Tongue (tissue), 2 donors: Measurements from ENCODE around the gene ITGA11. TPM values are rescaled to one million over a fixed set of nuclear protein-coding genes. Genes with fewer than 3 reads are reported as not detected.

ENCODE experiments used
- DNase-seq: peaks from one replicate; pipeline ENCODE4 v3.0.0-alpha.2; 2015
- total RNA-seq: library from RNA; depleted of rRNA; stranded (reverse); fragments of >200 nt; gene quantifications from one replicate; pipeline ENCODE4 v1.2.3, GENCODE V29; 2014

The ITGA11 gene
- total RNA-seq, 1 donor from 2014 or later, result 6.3 TPM

- DNase-seq, result no peak
These were observed 79.4 kb downstream of the ITGA11 start for GRCh38 chr15:68352401-68353062.

- DNase-seq, result no peak
These were observed 82.8 kb downstream of the ITGA11 start for GRCh38 chr15:68349151-68349550.

DNA sequence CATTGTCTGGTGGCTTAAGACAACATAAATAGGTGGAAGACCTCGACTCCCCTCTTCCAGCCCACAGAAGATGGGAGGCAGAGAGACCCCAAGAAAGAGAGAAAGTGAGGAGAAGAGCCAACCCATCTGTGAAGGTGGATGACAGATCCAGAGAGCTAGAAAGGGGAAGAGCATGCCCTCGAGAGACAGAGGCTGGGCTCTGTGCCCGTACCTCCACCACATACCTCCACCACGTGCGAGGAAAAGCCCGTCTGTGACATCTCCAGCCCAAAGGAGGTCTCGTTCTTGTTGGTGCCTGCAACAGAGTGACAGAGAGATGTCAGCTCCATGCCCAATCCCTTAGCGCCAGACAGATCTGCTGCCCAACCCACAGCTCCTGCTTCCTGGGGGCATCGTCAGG is 83.4 kb downstream of the ITGA11 start:
- no peak for DNase-seq

DNA sequence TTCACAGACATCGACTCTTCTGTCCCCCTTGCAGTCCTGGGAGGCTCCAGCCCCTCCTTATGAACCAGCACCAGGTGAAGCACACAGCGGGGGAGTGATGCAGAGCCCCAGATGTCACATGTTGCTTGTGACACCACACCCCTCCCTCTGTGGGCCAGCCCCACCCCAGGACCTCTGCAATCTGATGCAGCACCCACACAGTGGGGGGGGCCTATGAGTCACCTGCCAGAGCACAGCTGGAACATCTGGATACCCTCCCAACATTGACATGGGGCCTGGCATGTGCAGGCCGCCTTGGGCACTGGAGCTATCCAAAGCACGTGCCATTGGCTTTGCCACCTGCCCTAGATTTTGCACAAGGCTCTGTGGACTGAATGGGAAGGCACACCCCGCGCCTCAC is 83.9 kb downstream of the ITGA11 start:
- DNase-seq, result peak; percentile 46

- peak; percentile 75 for DNase-seq
These were observed 84.6 kb downstream of the ITGA11 start for GRCh38 chr15:68347392-68347791.

DNA sequence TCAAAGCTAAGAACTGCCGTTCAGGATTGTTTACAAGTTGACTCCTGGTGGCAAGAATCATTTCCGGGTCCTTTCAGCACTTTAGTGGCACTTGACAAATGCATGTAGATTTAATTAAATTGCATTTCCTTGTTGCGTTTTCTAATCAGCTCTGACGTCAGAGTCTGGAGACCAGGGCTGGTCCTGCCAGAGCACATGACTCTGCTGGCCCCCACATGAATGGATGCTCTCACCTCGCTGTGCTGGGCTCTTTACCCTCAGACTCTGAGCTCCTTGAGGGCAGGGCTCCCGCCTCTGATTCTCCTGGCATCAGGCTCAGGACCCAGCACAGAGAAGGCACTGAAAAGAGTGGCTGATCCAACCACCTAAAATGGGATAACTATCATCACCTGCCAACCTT is 85.0 kb downstream of the ITGA11 start:
- DNase-seq, result no peak

- DNase-seq, result peak; percentile 92
These were observed 86.5 kb downstream of the ITGA11 start for GRCh38 chr15:68345481-68345880.

GRCh38 chr15:68344600-68344999 is 87.4 kb downstream of the ITGA11 start:
- no peak for DNase-seq

GRCh38 chr15:68343579-68344225 is 88.3 kb downstream of the ITGA11 start:
- peak; percentile 32 for DNase-seq

GRCh38 chr15:68341760-68342725 is 89.9 kb downstream of the ITGA11 start:
- DNase-seq, result peak; percentile 79

- DNase-seq, result peak; percentile 45
These were observed 91.0 kb downstream of the ITGA11 start for GRCh38 chr15:68340726-68341671.

- peak; percentile 50 for DNase-seq
These were observed 92.5 kb downstream of the ITGA11 start for GRCh38 chr15:68339481-68339880.

- no peak for DNase-seq
These were observed 94.1 kb downstream of the ITGA11 start for GRCh38 chr15:68337826-68338225.

- DNase-seq, result no peak
These were observed 95.4 kb downstream of the ITGA11 start for GRCh38 chr15:68336516-68336915.

DNA sequence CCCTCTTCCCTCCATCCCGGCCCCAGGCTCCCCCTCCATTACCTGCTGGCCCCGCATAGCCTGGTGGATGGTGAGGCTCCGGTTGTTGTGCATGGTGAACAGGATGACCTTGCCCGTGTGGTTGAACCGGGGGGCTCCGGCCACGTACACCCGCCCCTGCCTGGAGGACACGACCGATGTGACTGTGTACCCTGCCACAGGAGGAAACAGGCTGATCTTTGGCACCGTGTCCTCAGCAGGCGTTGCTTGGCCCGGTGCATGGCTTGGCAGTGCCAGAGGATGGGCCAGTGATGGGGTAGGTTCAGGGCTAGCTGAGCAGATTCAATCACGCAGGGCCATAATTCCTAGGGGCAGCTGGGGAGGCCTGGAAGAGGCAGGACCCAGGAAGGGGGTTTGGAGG is 96.3 kb downstream of the ITGA11 start:
- no peak for DNase-seq

DNA sequence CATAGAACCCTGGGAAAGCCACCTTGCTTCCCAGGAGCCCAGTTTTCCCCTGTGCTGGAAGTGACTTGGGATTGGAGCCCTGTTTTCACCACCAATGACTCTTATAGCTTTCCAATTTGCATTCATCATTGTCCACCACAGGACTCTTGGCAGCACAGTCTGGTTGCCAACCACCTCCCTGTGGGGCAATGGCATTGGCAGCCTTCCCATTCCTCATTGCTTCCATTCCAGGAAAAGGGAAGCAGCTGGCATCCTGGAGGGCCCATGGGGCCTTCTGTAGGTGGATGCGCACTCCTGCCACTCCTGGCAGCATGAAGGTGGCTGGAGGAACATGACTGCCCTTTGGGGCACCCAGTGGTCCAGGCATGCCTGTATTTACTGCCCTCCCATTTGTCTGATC is 96.7 kb downstream of the ITGA11 start:
- no peak for DNase-seq

DNA sequence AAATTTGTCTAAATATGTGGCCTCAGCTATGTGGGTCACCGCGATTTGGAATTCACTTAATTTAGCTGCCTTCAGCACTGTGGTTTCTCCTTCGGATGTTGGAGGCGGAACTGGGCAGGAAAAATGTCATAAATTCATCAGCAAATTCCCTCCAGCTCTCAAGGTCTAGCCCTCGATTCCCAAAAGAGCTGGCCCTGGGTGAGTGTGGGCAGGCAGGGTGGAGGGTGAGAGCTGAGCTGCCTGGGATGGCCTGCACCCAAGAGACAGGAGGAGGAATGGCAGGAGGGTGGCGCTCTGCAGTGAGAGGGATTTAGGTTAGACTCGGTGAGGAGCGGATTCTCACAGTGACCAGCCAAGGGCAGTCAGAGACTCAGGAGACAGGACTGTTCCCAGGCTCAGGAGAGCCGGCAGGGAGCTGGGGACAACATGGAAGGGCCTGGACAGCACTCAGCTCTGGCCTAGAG is 97.3 kb downstream of the ITGA11 start:
- no peak for DNase-seq

- DNase-seq, result no peak
These were observed 98.0 kb downstream of the ITGA11 start for GRCh38 chr15:68333775-68334470.

DNA sequence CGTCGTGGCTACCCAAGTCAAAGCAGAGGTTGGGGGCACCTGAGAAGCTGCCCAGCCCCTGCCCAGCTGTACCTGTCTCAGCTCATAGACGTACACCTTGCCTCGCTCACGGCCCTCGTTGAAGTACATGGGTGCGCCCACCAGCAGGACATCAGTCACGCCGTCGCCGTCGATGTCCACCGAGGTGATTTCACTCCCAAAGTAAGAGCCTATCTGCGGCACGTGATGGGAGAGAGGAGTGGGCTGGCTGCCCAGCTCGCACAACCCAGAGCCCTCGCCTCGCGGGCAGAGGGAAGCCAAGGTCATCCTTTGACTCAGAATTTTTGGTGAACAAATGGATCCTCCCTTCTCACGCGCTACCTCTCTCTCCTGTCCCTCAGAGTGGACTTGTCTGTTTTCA is 99.7 kb downstream of the ITGA11 start:
- no peak for DNase-seq

- no peak for DNase-seq
These were observed 101.1 kb downstream of the ITGA11 start for GRCh38 chr15:68330901-68331300.

DNA sequence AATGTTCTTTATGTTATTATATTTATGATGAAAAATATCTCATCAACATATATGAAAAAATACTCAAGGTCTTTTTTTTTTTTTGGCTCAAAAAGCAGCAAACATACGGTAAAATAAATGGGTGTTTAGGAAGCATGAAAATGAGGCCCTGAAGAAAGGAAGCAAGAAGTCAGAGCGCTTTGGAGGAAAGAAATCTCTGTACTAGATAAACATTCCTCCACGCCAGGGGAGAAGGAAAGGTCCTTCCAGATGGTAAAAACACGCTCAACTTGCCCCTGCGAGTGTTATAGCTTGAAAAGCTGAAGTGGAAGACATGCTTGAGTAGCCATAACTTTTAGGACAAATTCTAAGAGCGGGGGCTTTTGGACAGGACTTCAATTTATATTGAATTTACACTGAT is 101.5 kb downstream of the ITGA11 start:
- no peak for DNase-seq
